CD14-positive monocyte (primary cell): ENCODE measurements around the gene ASCL1. TPM values are rescaled to one million over a fixed set of nuclear protein-coding genes. Genes with fewer than 3 reads are reported as not detected.

Source experiments
- DNase-seq, 3 donors: peaks; one replicate each; pipeline ENCODE4 v3.0.0-alpha.2; 2011 to 2022
- H2AFZ ChIP-seq: 2 replicates; pipeline ENCODE4 v1.6.0; 2012; ENCODE audit warnings: mild to moderate bottlenecking, low read depth, low read length, inconsistent platforms; ENCODE audit not compliant: insufficient read depth, poor library complexity, severe bottlenecking
- H3K27ac ChIP-seq, 2 donors: 1 replicate in 1 of 2; 2 replicates in 1 of 2; pipeline ENCODE4 v1.5.1; 2012 to 2013; ENCODE audit warnings: low read length in 2 of 2, control low read depth in 1 of 2, inconsistent platforms in 1 of 2, low read depth in 1 of 2, mild to moderate bottlenecking in 1 of 2
- H3K27me3 ChIP-seq, 2 donors: one replicate each; pipeline versions ENCODE4 v1.6.0 to v1.6.1; 2011 to 2013; ENCODE audit warnings: low read length in 2 of 2; ENCODE audit not compliant: control insufficient read depth in 2 of 2, insufficient read depth in 2 of 2
- H3K36me3 ChIP-seq, 2 donors: replicated peaks in 1 of 2; 1 replicate in 1 of 2; 2 replicates in 1 of 2; pipeline versions ENCODE4 v1.5.1 to v1.6.1; 2012 to 2013; ENCODE audit warnings: low read length in 2 of 2, control low read depth in 1 of 2, inconsistent platforms in 1 of 2, mild to moderate bottlenecking in 1 of 2; ENCODE audit not compliant: insufficient read depth in 2 of 2, control insufficient read depth in 1 of 2
- H3K4me1 ChIP-seq, 2 donors: 1 replicate in 1 of 2; 2 replicates in 1 of 2; pipeline versions ENCODE4 v1.5.1 to v1.6.1; 2012 to 2013; ENCODE audit warnings: low read length in 2 of 2, control low read depth in 1 of 2, inconsistent platforms in 1 of 2, mild to moderate bottlenecking in 1 of 2, moderate library complexity in 1 of 2; ENCODE audit not compliant: insufficient read depth in 2 of 2, control insufficient read depth in 1 of 2
- H3K4me2 ChIP-seq: replicated peaks from 2 replicates; pipeline ENCODE3; 2012; ENCODE audit warnings: low read length, moderate library complexity, mild to moderate bottlenecking; ENCODE audit not compliant: poor library complexity, severe bottlenecking; ENCODE audit errors: extremely low read depth
- H3K4me3 ChIP-seq, 3 experiments: fragments of 200-600 bp in 1 of 3; sonication (generic) in 1 of 3; replicated peaks in 1 of 3; 1 replicate in 2 of 3; 2 replicates in 1 of 3; pipeline ENCODE4 v1.5.1; 2011 to 2013; ENCODE audit warnings: low read length in 3 of 3, mild to moderate bottlenecking in 3 of 3, control low read depth in 2 of 3, low read depth in 2 of 3, inconsistent platforms in 1 of 3, moderate library complexity in 1 of 3
- H3K79me2 ChIP-seq: 2 replicates; pipeline ENCODE4 v1.6.0; 2012; ENCODE audit warnings: mild to moderate bottlenecking, control low read depth, inconsistent platforms, low read length, moderate library complexity; ENCODE audit not compliant: insufficient read depth
- H3K9ac ChIP-seq: 2 replicates; pipeline ENCODE4 v1.6.0; 2017; ENCODE audit warnings: low read length, mild to moderate bottlenecking; ENCODE audit not compliant: insufficient read depth, poor library complexity, severe bottlenecking
- H3K9me3 ChIP-seq, 2 donors: replicated peaks in 1 of 2; 1 replicate in 1 of 2; 2 replicates in 1 of 2; pipeline versions ENCODE4 v1.5.1 to v1.6.1; 2012 to 2013; ENCODE audit warnings: low read length in 2 of 2, control low read depth in 1 of 2; ENCODE audit not compliant: control insufficient read depth in 1 of 2, insufficient read depth in 1 of 2
- H4K20me1 ChIP-seq: 2 replicates; pipeline ENCODE4 v1.6.0; 2012; ENCODE audit warnings: mild to moderate bottlenecking, low read length, control low read depth, moderate library complexity; ENCODE audit not compliant: insufficient read depth
- H3K27ac Mint-ChIP-seq, 7 donors: one replicate each; pipeline ENCODE4 v1.8.0; 2020; ENCODE audit warnings: mild to moderate bottlenecking in 7 of 7, mixed read lengths in 7 of 7, moderate library complexity in 6 of 7, inconsistent platforms in 2 of 7
- H3K27me3 Mint-ChIP-seq, 3 donors: one replicate each; pipeline ENCODE4 v1.8.0; 2021 to 2022; ENCODE audit warnings: low read depth in 3 of 3, mild to moderate bottlenecking in 3 of 3, mixed read lengths in 3 of 3, moderate library complexity in 3 of 3, inconsistent platforms in 1 of 3
- H3K36me3 Mint-ChIP-seq, 2 donors: one replicate each; pipeline ENCODE4 v1.8.0; 2020; ENCODE audit warnings: mixed read lengths in 2 of 2, inconsistent platforms in 1 of 2, mild to moderate bottlenecking in 1 of 2
- H3K4me1 Mint-ChIP-seq: one replicate; pipeline ENCODE4 v1.8.0; 2020; ENCODE audit warnings: mild to moderate bottlenecking, mixed read lengths
- H3K4me3 Mint-ChIP-seq, 2 donors: one replicate each; pipeline ENCODE4 v1.8.0; 2020; ENCODE audit warnings: mild to moderate bottlenecking in 2 of 2, mixed read lengths in 2 of 2, moderate library complexity in 1 of 2
- H3K9me3 Mint-ChIP-seq, 7 donors: one replicate each; pipeline ENCODE4 v1.8.0; 2020 to 2022; ENCODE audit warnings: mixed read lengths in 7 of 7, mild to moderate bottlenecking in 6 of 7, moderate library complexity in 6 of 7, inconsistent platforms in 2 of 7
- CTCF ChIP-seq: fragments of 200-600 bp; IDR thresholded peaks from one replicate; pipeline ENCODE4 v1.8.0; 2022; ENCODE audit warnings: antibody characterized with exemption, mild to moderate bottlenecking
- WGBS: methylation state at CpG from one replicate; pipeline ENCODE4 v1.1.5; 2013; ENCODE audit warnings: missing lambda C conversion rate; ENCODE audit not compliant: insufficient coverage; 5-methylcytosine and 5-hydroxymethylcytosine counted together
- intact Hi-C, 2 donors: fragments of 100-400 bp; cut with micrococcal nuclease; formaldehyde crosslinking; loops; one replicate each; pipeline versions ENCODE4 v1.15.0 to v1.15.1; 2023
- polyA plus RNA-seq, 3 donors: library from polyadenylated mRNA; depleted of rRNA in 1 of 3; unstranded in 2 of 3; stranded (reverse) in 1 of 3; fragments of 300-500 nt in 2 of 3; fragments of >200 nt in 1 of 3; fragmentation: Illumina TruSeq in 2 of 3; gene quantifications; 1 replicate in 2 of 3; 2 replicates in 1 of 3; pipeline ENCODE4 v1.2.3, GENCODE V29; 2012 to 2021

ASCL1 gene
- polyA plus RNA-seq, 3 donors: not detected

DNA sequence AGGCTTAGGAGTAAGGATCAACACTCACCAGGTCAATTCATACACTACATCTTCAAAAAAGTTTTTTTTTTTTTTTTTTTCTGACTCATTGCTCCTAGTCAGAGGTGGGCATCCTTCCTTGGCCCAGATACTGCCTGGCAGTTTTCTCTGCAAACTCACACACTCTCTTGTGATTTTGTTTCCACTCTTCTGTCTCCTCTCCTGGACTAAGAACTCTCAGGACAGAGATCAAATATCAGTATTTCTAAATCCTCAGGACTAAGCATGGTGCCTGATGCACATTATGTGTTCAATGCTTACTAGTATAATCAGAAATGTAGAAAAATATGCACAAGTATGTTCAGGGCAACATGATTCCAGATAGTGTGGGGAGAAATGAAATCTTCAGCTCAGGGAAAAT, 30.3 kb upstream of the ASCL1 start:
- H3K36me3 Mint-ChIP-seq: no peaks in the 10 kb centered on the region

GRCh38 chr12:102933168-102933567, 24.3 kb upstream of the ASCL1 start:
- intact Hi-C loops: no loop called here
- peaks cover 0 to 3% (median 2%) of the 10 kb centered on the region in 7 donors for H3K9me3 Mint-ChIP-seq
- no peak for TF ChIP-seq CTCF
- Histone ChIP-seq H3K4me1 (no peaks in the 10 kb centered on the region), H3K79me2 (no peaks in the 10 kb centered on the region), H3K4me2 (no peak overlapping the region), H3K9me3 (no peaks in the 10 kb centered on the region), H3K36me3 (no peaks in the 10 kb centered on the region), H3K27ac (no peak overlapping the region), H3K27me3 (no peaks in the 10 kb centered on the region), H3K9ac (no peak overlapping the region), H2AFZ (no peak overlapping the region), H4K20me1 (no peaks in the 10 kb centered on the region), H3K4me3 (no peak overlapping the region)
- H3K4me3 Mint-ChIP-seq: no peak overlapping the region
- no peak for DNase-seq
- peaks cover 0 to 5% (median 4%) of the 10 kb centered on the region in 3 donors for H3K27me3 Mint-ChIP-seq
- H3K36me3 Mint-ChIP-seq: no peaks in the 10 kb centered on the region
- no peak overlapping the region for H3K27ac Mint-ChIP-seq
- no CpG with 5 or more reads among the region's 1 CpG for WGBS
- H3K4me1 Mint-ChIP-seq: no peaks in the 10 kb centered on the region

More for the DNA sequence above, 30.3 kb upstream of the ASCL1 start:
- H3K4me3 Mint-ChIP-seq: no peak overlapping the region
- Histone ChIP-seq H3K79me2 (no peaks in the 10 kb centered on the region), H3K4me2 (no peak overlapping the region), H4K20me1 (no peaks in the 10 kb centered on the region), H3K27me3 (no peaks in the 10 kb centered on the region), H3K9me3 (no peaks in the 10 kb centered on the region), H3K4me3 (no peak overlapping the region), H2AFZ (no peak overlapping the region), H3K36me3 (no peaks in the 10 kb centered on the region), H3K4me1 (no peaks in the 10 kb centered on the region), H3K9ac (no peak overlapping the region), H3K27ac (no peak overlapping the region)
- intact Hi-C loops: no loop called here
- no peak for DNase-seq
- no peak for TF ChIP-seq CTCF
- peaks cover 0 to 1% (median 0%) of the 10 kb centered on the region in 7 donors for H3K9me3 Mint-ChIP-seq
- H3K4me1 Mint-ChIP-seq: no peaks in the 10 kb centered on the region
- no peak overlapping the region for H3K27ac Mint-ChIP-seq
- peaks cover 0 to 3% (median 0%) of the 10 kb centered on the region in 3 donors for H3K27me3 Mint-ChIP-seq
